Measurements from ENCODE around the gene FKTN. TPM values are rescaled to one million over a fixed set of nuclear protein-coding genes. Genes with fewer than 3 reads are reported as not detected.

Gene FKTN
- polyA plus RNA-seq, 1 of the 3 experiments (the other 2 are of a cell fraction), result 5.3 TPM

DNA sequence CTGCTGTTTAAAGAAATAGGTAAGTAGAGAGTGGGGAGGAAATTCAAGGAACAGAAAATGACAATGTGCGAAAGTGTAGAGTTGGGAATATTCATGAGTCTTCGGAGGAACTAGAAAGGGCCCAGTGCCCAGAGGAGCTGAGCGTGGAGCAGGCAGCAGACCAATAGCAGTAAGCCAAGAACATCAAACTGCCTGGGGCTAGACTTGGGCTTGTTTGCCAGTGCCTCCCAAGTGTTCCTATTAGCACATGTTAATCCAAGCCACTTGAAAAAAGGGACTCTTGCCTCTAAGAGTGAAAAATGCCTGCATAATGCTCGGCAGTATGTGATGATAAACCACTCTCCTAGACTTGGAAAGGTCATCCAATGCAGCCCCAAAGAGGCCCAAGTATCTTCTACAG, 103.1 kb downstream of the FKTN start:
- no peaks in the 10 kb centered on the region for H4K20me1 ChIP-seq (ENCODE audit: insufficient read depth)
- TF ChIP-seq RXRA (IDR thresholded peaks at IDR 0.05; ENCODE audit: borderline replicate concordance, low read depth) (no peak), FOSL2 (IDR thresholded peaks at IDR 0.05; ENCODE audit: borderline replicate concordance, low read depth) (no peak), MXI1 (IDR thresholded peaks at IDR 0.05; ENCODE audit: low read depth, low read length) (no peak), GABPA (IDR thresholded peaks at IDR 0.05; ENCODE audit: low read depth) (no peak), TEAD4 (IDR thresholded peaks at IDR 0.05; ENCODE audit: borderline replicate concordance, insufficient read depth) (no peak), FOXM1 (IDR thresholded peaks at IDR 0.05; ENCODE audit: low read depth) (no peak), JUND (IDR thresholded peaks at IDR 0.05) (no peak), FOXJ3 (CRISPR knock-in tag; IDR thresholded peaks at IDR 0.05) (no peak), TAF1 (IDR thresholded peaks at IDR 0.05; ENCODE audit: borderline replicate concordance, low read depth, low read length) (no peak), TCF12 (IDR thresholded peaks at IDR 0.05) (no peak), EZH2phosphoT487 (IDR thresholded peaks at IDR 0.05; ENCODE audit: borderline replicate concordance, low read depth) (no peak), GATA2 (CRISPR knock-in tag; IDR thresholded peaks at IDR 0.05) (no peak), IRF3 (IDR thresholded peaks at IDR 0.05; ENCODE audit: low read depth, low read length) (no peak), EP300 (IDR thresholded peaks at IDR 0.05; ENCODE audit: borderline replicate concordance in 1 of 2, low read depth in 1 of 2, low read length in 1 of 2) (no peak), RAD21 (IDR thresholded peaks at IDR 0.05; ENCODE audit: low read length) (no peak)
- TF ChIP-seq, protein P1, sequence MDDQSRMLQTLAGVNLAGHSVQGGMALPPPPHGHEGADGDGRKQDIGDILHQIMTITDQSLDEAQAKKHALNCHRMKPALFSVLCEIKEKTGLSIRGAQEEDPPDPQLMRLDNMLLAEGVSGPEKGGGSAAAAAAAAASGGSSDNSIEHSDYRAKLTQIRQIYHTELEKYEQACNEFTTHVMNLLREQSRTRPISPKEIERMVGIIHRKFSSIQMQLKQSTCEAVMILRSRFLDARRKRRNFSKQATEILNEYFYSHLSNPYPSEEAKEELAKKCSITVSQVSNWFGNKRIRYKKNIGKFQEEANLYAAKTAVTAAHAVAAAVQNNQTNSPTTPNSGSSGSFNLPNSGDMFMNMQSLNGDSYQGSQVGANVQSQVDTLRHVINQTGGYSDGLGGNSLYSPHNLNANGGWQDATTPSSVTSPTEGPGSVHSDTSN (IDR thresholded peaks at IDR 0.05), result no peak
- H3K36me3 ChIP-seq (replicated peaks in 1 of 2; ENCODE audit: control insufficient read depth in 1 of 2, insufficient read depth in 2 of 2, low read length in 1 of 2), result no peaks in the 10 kb centered on the region
- no peaks in the 10 kb centered on the region for H3K9me2 ChIP-seq
- CTCF ChIA-PET, result interaction anchor here (1.1 kb wide), 1 partner anchor 58 kb away, joined by 3 read pairs; no protein-coding TSS in a partner anchor
- H3K9me3 ChIP-seq, result no peaks in the 10 kb centered on the region
- no peaks in the 10 kb centered on the region for H3K27me3 ChIP-seq (ENCODE audit: insufficient read depth)
- DNase-seq, result no peak
- H3K9ac ChIP-seq, result no peak overlapping the region
- H3K4me3 ChIP-seq (ENCODE audit: low read depth in 2 of 2, low read length in 1 of 2), result no peak overlapping the region
- peaks cover 0 to 5% of the 10 kb centered on the region in 2 experiments; a peak in 1 of 4 replicates for H3K4me1 ChIP-seq (ENCODE audit: control insufficient read depth in 1 of 2, insufficient read depth in 2 of 2, low read depth in 1 of 2, low read length in 1 of 2)
- H3K27ac ChIP-seq (ENCODE audit: low read depth in 2 of 2, low read length in 1 of 2), result no peak overlapping the region
- no peak overlapping the region for H3K4me2 ChIP-seq
- no peaks in the 10 kb centered on the region for H3F3A ChIP-seq (replicated peaks; ENCODE audit: insufficient read depth)
- WGBS (ENCODE audit: low lambda C conversion rate), result 74% methylated on average over 4 of the region's 4 CpGs
- H2AFZ ChIP-seq (ENCODE audit: low read depth), result no peak overlapping the region
- POLR2A ChIA-PET, result no interaction called here
- H3K79me2 ChIP-seq (ENCODE audit: insufficient read depth), result no peaks in the 10 kb centered on the region
